Ishikawa (cell line): ENCODE results near the gene CUL5.

Source experiments
- CEBPB ChIP-seq: IDR thresholded peaks from 2 replicates; pipeline ENCODE4 v1.6.1; 2012
- CREB1 ChIP-seq: IDR thresholded peaks from 2 replicates; pipeline ENCODE4 v1.6.1; 2012; ENCODE audit warnings: low read depth
- EP300 ChIP-seq: IDR thresholded peaks from 2 replicates; pipeline ENCODE4 v1.6.1; 2012; ENCODE audit warnings: borderline replicate concordance
- FOXM1 ChIP-seq: IDR thresholded peaks from 2 replicates; pipeline ENCODE4 v1.6.1; 2012; ENCODE audit warnings: low read depth, borderline replicate concordance
- NFIC ChIP-seq: IDR thresholded peaks from 2 replicates; pipeline ENCODE4 v1.6.1; 2012
- TCF12 ChIP-seq: IDR thresholded peaks from 2 replicates; pipeline ENCODE4 v1.6.1; 2012; ENCODE audit warnings: low read depth
- TEAD4 ChIP-seq: IDR thresholded peaks from 2 replicates; pipeline ENCODE4 v1.6.1; 2012
- TF ChIP-seq, protein P1 (sequence below): IDR thresholded peaks from 2 replicates; pipeline ENCODE4 v1.6.1; 2012; ENCODE audit warnings: low read depth, mild to moderate bottlenecking

GRCh38 chr11:108135845-108136544 is 127.3 kb downstream of the CUL5 start:
- no peak for TF ChIP-seq NFIC
- no peak for TF ChIP-seq TCF12
- TF ChIP-seq, protein P1, sequence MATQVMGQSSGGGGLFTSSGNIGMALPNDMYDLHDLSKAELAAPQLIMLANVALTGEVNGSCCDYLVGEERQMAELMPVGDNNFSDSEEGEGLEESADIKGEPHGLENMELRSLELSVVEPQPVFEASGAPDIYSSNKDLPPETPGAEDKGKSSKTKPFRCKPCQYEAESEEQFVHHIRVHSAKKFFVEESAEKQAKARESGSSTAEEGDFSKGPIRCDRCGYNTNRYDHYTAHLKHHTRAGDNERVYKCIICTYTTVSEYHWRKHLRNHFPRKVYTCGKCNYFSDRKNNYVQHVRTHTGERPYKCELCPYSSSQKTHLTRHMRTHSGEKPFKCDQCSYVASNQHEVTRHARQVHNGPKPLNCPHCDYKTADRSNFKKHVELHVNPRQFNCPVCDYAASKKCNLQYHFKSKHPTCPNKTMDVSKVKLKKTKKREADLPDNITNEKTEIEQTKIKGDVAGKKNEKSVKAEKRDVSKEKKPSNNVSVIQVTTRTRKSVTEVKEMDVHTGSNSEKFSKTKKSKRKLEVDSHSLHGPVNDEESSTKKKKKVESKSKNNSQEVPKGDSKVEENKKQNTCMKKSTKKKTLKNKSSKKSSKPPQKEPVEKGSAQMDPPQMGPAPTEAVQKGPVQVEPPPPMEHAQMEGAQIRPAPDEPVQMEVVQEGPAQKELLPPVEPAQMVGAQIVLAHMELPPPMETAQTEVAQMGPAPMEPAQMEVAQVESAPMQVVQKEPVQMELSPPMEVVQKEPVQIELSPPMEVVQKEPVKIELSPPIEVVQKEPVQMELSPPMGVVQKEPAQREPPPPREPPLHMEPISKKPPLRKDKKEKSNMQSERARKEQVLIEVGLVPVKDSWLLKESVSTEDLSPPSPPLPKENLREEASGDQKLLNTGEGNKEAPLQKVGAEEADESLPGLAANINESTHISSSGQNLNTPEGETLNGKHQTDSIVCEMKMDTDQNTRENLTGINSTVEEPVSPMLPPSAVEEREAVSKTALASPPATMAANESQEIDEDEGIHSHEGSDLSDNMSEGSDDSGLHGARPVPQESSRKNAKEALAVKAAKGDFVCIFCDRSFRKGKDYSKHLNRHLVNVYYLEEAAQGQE: no peak
- TF ChIP-seq TEAD4: no peak
- no peak for TF ChIP-seq EP300
- TF ChIP-seq CREB1: no peak
- no peak for TF ChIP-seq FOXM1
- no peak for TF ChIP-seq CEBPB
